Nephron progenitor cell (in vitro differentiated cells): ENCODE measurements around the gene FBXL17.
"Not testable (repeated sequence)": the region's sequence is repeated elsewhere in the genome, so short reads cannot be mapped to it uniquely, and the experiment has no call there.

Experiments used
- DNase-seq: peaks from one replicate; pipeline ENCODE4 v3.0.0; 2021
- H3K27ac Mint-ChIP-seq: 2 replicates; pipeline ENCODE4 v1.8.0; 2021; ENCODE audit warnings: mild to moderate bottlenecking, moderate library complexity, mixed read lengths
- H3K27me3 Mint-ChIP-seq: 2 replicates; pipeline ENCODE4 v1.8.0; 2021; ENCODE audit warnings: mild to moderate bottlenecking, low read depth, mixed read lengths; ENCODE audit not compliant: poor library complexity
- H3K36me3 Mint-ChIP-seq: 2 replicates; pipeline ENCODE4 v1.8.0; 2021; ENCODE audit warnings: low read depth, mixed read lengths
- H3K4me1 Mint-ChIP-seq: 2 replicates; pipeline ENCODE4 v1.8.0; 2021; ENCODE audit warnings: mixed read lengths
- H3K4me3 Mint-ChIP-seq: 2 replicates; pipeline ENCODE4 v1.8.0; 2021; ENCODE audit warnings: mild to moderate bottlenecking, moderate library complexity, mixed read lengths
- H3K9me3 Mint-ChIP-seq: 2 replicates; pipeline ENCODE4 v1.8.0; 2021; ENCODE audit warnings: mild to moderate bottlenecking, moderate library complexity, mixed read lengths
- CTCF ChIP-seq: fragments of 200-600 bp; sonication (generic); IDR thresholded peaks from 2 replicates; pipeline ENCODE4 v1.5.0; 2021; ENCODE audit warnings: antibody characterized with exemption

FBXL17 gene

GRCh38 chr5:108418197-108418596 is 36.3 kb upstream of the FBXL17 start:
- Mint-ChIP-seq H3K4me1 (peaks cover 10% of the 10 kb centered on the region), H3K27ac (no peak overlapping the region), H3K9me3 (no peaks in the 10 kb centered on the region), H3K36me3 (no peaks in the 10 kb centered on the region), H3K4me3 (no peak overlapping the region), H3K27me3 (no peaks in the 10 kb centered on the region)
- DNase-seq, result no peak
- no peak for TF ChIP-seq CTCF

- no peak for TF ChIP-seq CTCF
- Mint-ChIP-seq H3K36me3 (no peaks in the 10 kb centered on the region), H3K27ac (no peak overlapping the region), H3K27me3 (no peaks in the 10 kb centered on the region), H3K4me3 (no peak overlapping the region), H3K4me1 (peaks cover 10% of the 10 kb centered on the region), H3K9me3 (no peaks in the 10 kb centered on the region)
- no peak for DNase-seq
These were observed 35.3 kb upstream of the FBXL17 start for GRCh38 chr5:108417166-108417670.

DNA sequence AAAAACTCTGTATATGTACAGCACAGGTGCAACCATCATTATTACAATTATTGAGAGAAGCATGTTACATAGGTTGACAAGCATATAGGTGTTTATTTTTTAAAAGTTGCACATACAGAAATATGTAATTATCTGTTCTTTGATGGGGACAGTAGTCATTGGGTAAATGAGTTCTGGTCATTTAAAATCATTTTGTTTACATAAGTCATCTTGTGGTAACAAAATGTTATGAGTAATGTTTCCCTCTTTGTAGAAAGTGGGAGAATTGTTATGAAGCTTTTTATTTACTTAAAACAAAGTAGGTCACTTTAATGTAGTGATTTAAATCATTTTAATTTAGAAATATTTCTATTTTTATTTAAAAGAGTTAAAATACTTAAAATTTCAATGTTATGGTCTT is 33.8 kb upstream of the FBXL17 start:
- Mint-ChIP-seq H3K4me3 (no peak overlapping the region), H3K4me1 (peaks cover 3% of the 10 kb centered on the region), H3K9me3 (no peaks in the 10 kb centered on the region), H3K36me3 (no peaks in the 10 kb centered on the region), H3K27ac (no peak overlapping the region), H3K27me3 (no peaks in the 10 kb centered on the region)
- TF ChIP-seq CTCF, result no peak
- DNase-seq, result no peak

GRCh38 chr5:108409786-108410185 is 27.9 kb upstream of the FBXL17 start:
- H3K4me1 Mint-ChIP-seq, result peaks cover 7% of the 10 kb centered on the region
- no peak for TF ChIP-seq CTCF
- H3K9me3 Mint-ChIP-seq, result peaks cover 2% of the 10 kb centered on the region
- DNase-seq, result no peak
- H3K36me3 Mint-ChIP-seq, result no peaks in the 10 kb centered on the region
- no peak overlapping the region for H3K27ac Mint-ChIP-seq
- H3K4me3 Mint-ChIP-seq, result no peak overlapping the region
- H3K27me3 Mint-ChIP-seq, result no peaks in the 10 kb centered on the region

- not testable (repeated sequence) for DNase-seq, H3K4me3 Mint-ChIP-seq, H3K27me3 Mint-ChIP-seq, H3K36me3 Mint-ChIP-seq, H3K4me1 Mint-ChIP-seq, H3K27ac Mint-ChIP-seq
- peaks cover 45% of the 10 kb centered on the region for H3K9me3 Mint-ChIP-seq
These were observed 23.3 kb upstream of the FBXL17 start for GRCh38 chr5:108405201-108405600.

DNA sequence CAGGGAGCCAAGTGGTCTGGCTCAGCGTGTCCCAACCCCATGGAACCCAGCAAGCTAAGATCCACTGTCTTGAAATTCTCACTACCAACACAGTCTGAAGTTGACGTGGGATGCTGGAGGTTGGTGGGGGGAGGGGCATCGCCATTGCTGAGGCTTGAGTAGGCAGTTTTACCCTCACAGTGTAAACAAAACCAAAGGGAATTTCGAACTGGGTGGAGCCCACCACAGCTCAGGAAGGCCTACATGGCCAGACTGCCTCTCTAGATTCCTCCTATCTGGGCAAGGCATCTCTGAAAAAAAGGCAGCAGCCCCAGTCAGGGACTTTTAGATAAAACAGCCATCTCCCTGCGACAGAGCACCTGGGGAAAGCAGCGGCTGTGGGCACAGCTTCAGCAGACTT is 17.1 kb upstream of the FBXL17 start:
- DNase-seq, result no peak
- H3K9me3 Mint-ChIP-seq, result peaks cover 49% of the 10 kb centered on the region
- H3K36me3 Mint-ChIP-seq, result no peaks in the 10 kb centered on the region
- TF ChIP-seq CTCF, result no peak
- no peaks in the 10 kb centered on the region for H3K27me3 Mint-ChIP-seq
- H3K4me1 Mint-ChIP-seq, result no peaks in the 10 kb centered on the region
- no peak overlapping the region for H3K27ac Mint-ChIP-seq
- no peak overlapping the region for H3K4me3 Mint-ChIP-seq

DNA sequence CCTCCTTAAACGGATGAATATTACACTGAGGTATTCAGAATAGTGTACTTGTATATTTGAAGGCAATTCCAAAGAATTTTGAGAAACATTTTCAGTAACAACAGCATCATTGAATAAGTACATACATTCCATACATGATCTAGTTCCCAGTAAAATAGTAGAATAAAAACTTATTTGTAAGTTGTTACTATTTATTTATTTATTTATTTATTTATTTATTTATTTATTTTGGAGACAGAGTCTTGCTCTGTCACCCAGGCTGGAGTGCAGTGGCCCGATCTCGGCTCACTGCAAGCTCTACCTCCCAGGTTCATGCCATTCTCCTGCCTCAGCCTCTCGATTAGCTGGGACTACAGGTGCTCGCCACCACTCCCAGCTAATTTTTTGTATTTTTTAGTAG is 14.9 kb upstream of the FBXL17 start:
- not testable (repeated sequence) for H3K27me3 Mint-ChIP-seq, H3K27ac Mint-ChIP-seq, H3K36me3 Mint-ChIP-seq, DNase-seq, H3K4me3 Mint-ChIP-seq, H3K4me1 Mint-ChIP-seq
- peaks cover 30% of the 10 kb centered on the region for H3K9me3 Mint-ChIP-seq
